HepG2 (cell line): Measurements from ENCODE around the gene NFE2L2. TPM values are rescaled to one million over a fixed set of nuclear protein-coding genes. Genes with fewer than 3 reads are reported as not detected.

Source experiments
- EP300 ChIP-seq, 3 experiments: sonication (generic) in 1 of 3; formaldehyde crosslinking in 1 of 3; IDR thresholded peaks; 2 replicates each; pipeline versions ENCODE4 v1.5.1 to v1.6.1; 2011 to 2020; ENCODE audit warnings: low read depth in 2 of 3, low read length in 2 of 3, borderline replicate concordance in 1 of 3, improper control_type of control experiment in 1 of 3, mild to moderate bottlenecking in 1 of 3, missing genetic modification reagents in 1 of 3, moderate library complexity in 1 of 3
- ERF ChIP-seq: IDR thresholded peaks from 2 replicates; pipeline ENCODE4 v1.6.1; 2018; ENCODE audit warnings: missing biosample characterization, missing genetic modification reagents
- FOXA1 ChIP-seq, 2 experiments: fragments of 450-650 bp in 1 of 2; sonication (generic) in 1 of 2; formaldehyde crosslinking in 1 of 2; IDR thresholded peaks; 2 replicates each; pipeline versions ENCODE4 v1.4.0 to v1.6.1; 2016 to 2020; ENCODE audit warnings: missing genetic modification reagents in 1 of 2
- HDAC2 ChIP-seq: sonication (generic); formaldehyde crosslinking; IDR thresholded peaks from 2 replicates; pipeline ENCODE4 v1.4.0; 2020; ENCODE audit warnings: missing genetic modification reagents
- HMG20A ChIP-seq: IDR thresholded peaks from 2 replicates; pipeline ENCODE4 v1.6.1; 2016; ENCODE audit warnings: borderline replicate concordance
- JDP2 ChIP-seq: sonication (generic); formaldehyde crosslinking; IDR thresholded peaks from 2 replicates; pipeline ENCODE4 v1.8.1; 2022; ENCODE audit warnings: missing genetic modification reagents, borderline replicate concordance
- NKX3-1 ChIP-seq: sonication (generic); formaldehyde crosslinking; IDR thresholded peaks from 2 replicates; pipeline ENCODE4 v1.5.0; 2020; ENCODE audit warnings: missing genetic modification reagents
- PAXIP1 ChIP-seq: sonication (generic); formaldehyde crosslinking; conservative IDR thresholded peaks from 2 replicates; pipeline ENCODE4 v1.4.0; 2020; ENCODE audit warnings: mild to moderate bottlenecking, missing genetic modification reagents, moderate library complexity
- SAP130 ChIP-seq: IDR thresholded peaks from 2 replicates; pipeline ENCODE4 v1.6.1; 2016; ENCODE audit warnings: low read depth
- SIX4 ChIP-seq: sonication (generic); formaldehyde crosslinking; IDR thresholded peaks from 2 replicates; pipeline ENCODE4 v1.4.0; 2020; ENCODE audit warnings: missing genetic modification reagents
- TGIF2 ChIP-seq: IDR thresholded peaks from 2 replicates; pipeline ENCODE4 v1.6.1; 2016; ENCODE audit warnings: control low read depth, missing compliant biosample characterization
- ZBTB10 ChIP-seq: sonication (generic); formaldehyde crosslinking; IDR thresholded peaks from 2 replicates; pipeline ENCODE4 v1.4.0; 2020; ENCODE audit warnings: missing genetic modification reagents, borderline replicate concordance
- ZBTB34 ChIP-seq: sonication (generic); formaldehyde crosslinking; IDR thresholded peaks from 2 replicates; pipeline ENCODE4 v1.8.0; 2022; ENCODE audit warnings: mild to moderate bottlenecking, missing genetic modification reagents
- ZBTB7A ChIP-seq: sonication (generic); formaldehyde crosslinking; IDR thresholded peaks from 2 replicates; pipeline ENCODE4 v1.8.0; 2022; ENCODE audit warnings: mild to moderate bottlenecking, missing genetic modification reagents
- ZNF331 ChIP-seq: sonication (generic); formaldehyde crosslinking; IDR thresholded peaks from 2 replicates; pipeline ENCODE4 v1.4.0; 2020; ENCODE audit warnings: missing genetic modification reagents
- ZNF569 ChIP-seq: sonication (generic); formaldehyde crosslinking; IDR thresholded peaks from 2 replicates; pipeline ENCODE4 v1.5.0; 2020; ENCODE audit warnings: mild to moderate bottlenecking, missing genetic modification reagents, moderate library complexity, borderline replicate concordance
- polyA plus RNA-seq, 8 experiments: library from polyadenylated mRNA; depleted of rRNA in 3 of 8; stranded (reverse) in 7 of 8; unstranded in 1 of 8; fragments of >200 nt; fragmentation: Illumina TruSeq in 4 of 8; extraction: Trizol in 4 of 8; gene quantifications; 2 replicates each; pipeline versions ENCODE4 v1.2.1 to v1.2.3, GENCODE V29; 2011 to 2016; ENCODE audit warnings: low read depth in 4 of 8, missing spikeins in 1 of 8, mixed read lengths in 1 of 8; ENCODE audit not compliant: insufficient read depth in 1 of 8
- total RNA-seq, 5 experiments: library from RNA; depleted of rRNA; stranded (reverse); fragments of >200 nt; fragmentation: Illumina TruSeq; extraction: Trizol; gene quantifications; 2 replicates each; pipeline ENCODE4 v1.2.3, GENCODE V29; 2016; ENCODE audit warnings: low read depth in 1 of 5
- TF ChIP-seq, protein P1 (sequence below): sonication (generic); formaldehyde crosslinking; IDR thresholded peaks from 2 replicates; pipeline ENCODE4 v1.4.0; 2020; ENCODE audit warnings: missing genetic modification reagents

The NFE2L2 gene
- total and polyA plus RNA-seq, 2 of the 13 experiments (the other 11 are each of a cell fraction or from before 2014, with no cell fraction given): 84.6 to 215 TPM

- 0 out of 2 replicates have a peak, but pooled peaks have one; percentile 32 for TF ChIP-seq TGIF2
- peak; percentile 79; the same call in 1 of the 2 replicates for TF ChIP-seq NKX3-1
- TF ChIP-seq ZNF569: no peak
- peak; percentile 52; the same call in 1 of the 2 replicates for TF ChIP-seq ERF (CRISPR knock-in tag)
- peak; percentile 61; the same call in 1 of the 2 replicates for TF ChIP-seq SIX4
- TF ChIP-seq ZBTB10 (CRISPR knock-in tag): peak; percentile 63; the same call in 1 of the 2 replicates
- TF ChIP-seq, protein P1, sequence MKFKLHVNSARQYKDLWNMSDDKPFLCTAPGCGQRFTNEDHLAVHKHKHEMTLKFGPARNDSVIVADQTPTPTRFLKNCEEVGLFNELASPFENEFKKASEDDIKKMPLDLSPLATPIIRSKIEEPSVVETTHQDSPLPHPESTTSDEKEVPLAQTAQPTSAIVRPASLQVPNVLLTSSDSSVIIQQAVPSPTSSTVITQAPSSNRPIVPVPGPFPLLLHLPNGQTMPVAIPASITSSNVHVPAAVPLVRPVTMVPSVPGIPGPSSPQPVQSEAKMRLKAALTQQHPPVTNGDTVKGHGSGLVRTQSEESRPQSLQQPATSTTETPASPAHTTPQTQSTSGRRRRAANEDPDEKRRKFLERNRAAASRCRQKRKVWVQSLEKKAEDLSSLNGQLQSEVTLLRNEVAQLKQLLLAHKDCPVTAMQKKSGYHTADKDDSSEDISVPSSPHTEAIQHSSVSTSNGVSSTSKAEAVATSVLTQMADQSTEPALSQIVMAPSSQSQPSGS: peak; percentile 47; the same call in 1 of the 2 replicates
- peak; percentile 74 for TF ChIP-seq SAP130 (CRISPR knock-in tag)
- TF ChIP-seq ZBTB7A (CRISPR knock-in tag): 0 out of 2 replicates have a peak, but pooled peaks have one; percentile 14
- TF ChIP-seq ZBTB34 (CRISPR knock-in tag): peak; percentile 54; the same call in 1 of the 2 replicates
- TF ChIP-seq FOXA1 (IDR thresholded peaks at IDR 0.05): no peak
- peak; percentile 59; the same call in 1 of the 2 replicates for TF ChIP-seq FOXA1 (CRISPR knock-in tag; IDR thresholded peaks at IDR 0.05)
- TF ChIP-seq EP300 (IDR thresholded peaks at IDR 0.05; ENCODE audit: low read depth in 2 of 2, low read length in 2 of 2): peak in 1 of 2 experiments; percentile 91; a peak in 2 of 4 replicates
- 0 out of 2 replicates have a peak, but pooled peaks have one; percentile 14 for TF ChIP-seq EP300 (CRISPR knock-in tag; IDR thresholded peaks at IDR 0.05; ENCODE audit: borderline replicate concordance)
- TF ChIP-seq PAXIP1 (CRISPR knock-in tag): peak; percentile 45; the same call in 1 of the 2 replicates
- TF ChIP-seq ZNF331 (CRISPR knock-in tag): 0 out of 2 replicates have a peak, but pooled peaks have one; percentile 21
- 0 out of 2 replicates have a peak, but pooled peaks have one; percentile 15 for TF ChIP-seq HMG20A (CRISPR knock-in tag)
- 0 out of 2 replicates have a peak, but pooled peaks have one; percentile 20 for TF ChIP-seq HDAC2 (CRISPR knock-in tag)
- TF ChIP-seq JDP2 (CRISPR knock-in tag): no peak
Measured at GRCh38 chr2:177265824-177266817, 1.6 kb upstream of the NFE2L2 start (continued).
